MM.1S (cell line): ENCODE measurements around the gene PTPRN2.

ENCODE experiments used
- DNase-seq: peaks from one replicate; pipeline ENCODE4 v3.0.0-alpha.2; 2015
- H2AFZ ChIP-seq: fragments of 300-600 bp; sonication (generic); 2 replicates; pipeline ENCODE4 v1.6.0; 2016; ENCODE audit warnings: antibody characterized with exemption, low read length
- H3F3A ChIP-seq: fragments of 300-600 bp; sonication (generic); 2 replicates; pipeline ENCODE4 v1.6.1; 2016; ENCODE audit warnings: mild to moderate bottlenecking, antibody characterized with exemption, low read length, moderate library complexity, mixed read lengths; ENCODE audit not compliant: insufficient read depth
- H3K27ac ChIP-seq: fragments of 300-600 bp; sonication (generic); 2 replicates; pipeline ENCODE4 v1.5.1; 2016; ENCODE audit warnings: mild to moderate bottlenecking, low read length
- H3K27me3 ChIP-seq: fragments of 300-600 bp; sonication (generic); replicated peaks from 2 replicates; pipeline ENCODE4 v1.6.0; 2016; ENCODE audit warnings: low read length; ENCODE audit not compliant: insufficient read depth
- H3K36me3 ChIP-seq: fragments of 300-600 bp; sonication (generic); replicated peaks from 2 replicates; pipeline ENCODE4 v1.6.1; 2016; ENCODE audit warnings: mild to moderate bottlenecking, low read length, mixed read lengths; ENCODE audit not compliant: insufficient read depth
- H3K4me1 ChIP-seq: fragments of 300-600 bp; sonication (generic); 2 replicates; pipeline ENCODE4 v1.6.1; 2016; ENCODE audit warnings: low read length, mixed read lengths
- H3K4me2 ChIP-seq: fragments of 300-600 bp; sonication (generic); 2 replicates; pipeline ENCODE4 v1.6.0; 2016; ENCODE audit warnings: low read depth, low read length
- H3K4me3 ChIP-seq: fragments of 300-600 bp; sonication (generic); 2 replicates; pipeline ENCODE4 v1.5.1; 2016; ENCODE audit warnings: low read length, mixed read lengths
- H3K79me2 ChIP-seq: fragments of 300-600 bp; sonication (generic); 2 replicates; pipeline ENCODE4 v1.6.1; 2016; ENCODE audit warnings: mixed run types, low read length, mixed read lengths
- H3K9ac ChIP-seq: fragments of 300-600 bp; sonication (generic); 2 replicates; pipeline ENCODE4 v1.6.1; 2016; ENCODE audit warnings: low read length, mixed read lengths
- H3K9me2 ChIP-seq: fragments of 300-600 bp; sonication (generic); replicated peaks from 2 replicates; pipeline ENCODE4 v1.6.1; 2016; ENCODE audit warnings: mild to moderate bottlenecking, low read length, mixed read lengths; ENCODE audit not compliant: insufficient read depth
- H3K9me3 ChIP-seq: fragments of 300-600 bp; sonication (generic); replicated peaks from 2 replicates; pipeline ENCODE4 v1.6.1; 2016; ENCODE audit warnings: mild to moderate bottlenecking, low read length, mixed read lengths; ENCODE audit not compliant: insufficient read depth
- H4K20me1 ChIP-seq: fragments of 300-600 bp; sonication (generic); 2 replicates; pipeline ENCODE4 v1.6.1; 2016; ENCODE audit warnings: mild to moderate bottlenecking, low read length, moderate library complexity, mixed read lengths; ENCODE audit not compliant: insufficient read depth
- CTCF ChIP-seq: fragments of 300-600 bp; sonication (generic); IDR thresholded peaks from 2 replicates; pipeline ENCODE4 v1.5.1; 2016; ENCODE audit warnings: antibody characterized with exemption, low read length, mixed read lengths
- EZH2 ChIP-seq: fragments of 300-600 bp; sonication (generic); optimal IDR thresholded peaks from 2 replicates; pipeline ENCODE3; 2017; ENCODE audit warnings: low read depth, mild to moderate bottlenecking, antibody characterized with exemption, low read length, mixed read lengths
- EZH2phosphoT487 ChIP-seq: fragments of 300-600 bp; sonication (generic); IDR thresholded peaks from 2 replicates; pipeline ENCODE4 v1.6.1; 2018; ENCODE audit warnings: antibody characterized with exemption, low read length

Gene PTPRN2

GRCh38 chr7:158461824-158462223, 125.8 kb downstream of the PTPRN2 start:
- Histone ChIP-seq H4K20me1 (no peaks in the 10 kb centered on the region), H3K9me2 (no peaks in the 10 kb centered on the region), H3K27me3 (peaks cover 68% of the 10 kb centered on the region), H2AFZ (no peak overlapping the region), H3K27ac (no peak overlapping the region), H3K4me3 (no peak overlapping the region), H3K9me3 (no peaks in the 10 kb centered on the region), H3K36me3 (no peaks in the 10 kb centered on the region), H3K9ac (no peak overlapping the region), H3K4me1 (no peaks in the 10 kb centered on the region), H3F3A (no peaks in the 10 kb centered on the region), H3K79me2 (no peaks in the 10 kb centered on the region), H3K4me2 (no peak overlapping the region)
- DNase-seq, result no peak
- TF ChIP-seq EZH2phosphoT487 (no peak), EZH2 (no peak), CTCF (no peak)

- Histone ChIP-seq H3K9me3 (no peaks in the 10 kb centered on the region), H4K20me1 (no peaks in the 10 kb centered on the region), H3K36me3 (no peaks in the 10 kb centered on the region), H3F3A (no peaks in the 10 kb centered on the region), H2AFZ (no peak overlapping the region), H3K27me3 (peaks cover 69% of the 10 kb centered on the region), H3K9ac (no peak overlapping the region), H3K9me2 (no peaks in the 10 kb centered on the region), H3K27ac (no peak overlapping the region), H3K4me1 (no peaks in the 10 kb centered on the region), H3K4me3 (no peak overlapping the region), H3K79me2 (no peaks in the 10 kb centered on the region), H3K4me2 (no peak overlapping the region)
- DNase-seq, result no peak
- TF ChIP-seq EZH2, result no peak
- no peak for TF ChIP-seq EZH2phosphoT487
- no peak for TF ChIP-seq CTCF
Observed at GRCh38 chr7:158460665-158461064, 127.0 kb downstream of the PTPRN2 start.

- peaks cover 66% of the 10 kb centered on the region for H3K27me3 ChIP-seq
- H3K4me1 ChIP-seq, result no peaks in the 10 kb centered on the region
- H2AFZ ChIP-seq, result no peak overlapping the region
- no peaks in the 10 kb centered on the region for H3K9me2 ChIP-seq
- H3K9me3 ChIP-seq, result no peaks in the 10 kb centered on the region
- no peaks in the 10 kb centered on the region for H3K79me2 ChIP-seq
- H3K4me3 ChIP-seq, result no peak overlapping the region
- no peak overlapping the region for H3K27ac ChIP-seq
- H3K9ac ChIP-seq, result no peak overlapping the region
- DNase-seq, result no peak
- TF ChIP-seq EZH2 (no peak), EZH2phosphoT487 (no peak), CTCF (no peak)
- no peaks in the 10 kb centered on the region for H4K20me1 ChIP-seq
- no peaks in the 10 kb centered on the region for H3F3A ChIP-seq
- no peaks in the 10 kb centered on the region for H3K36me3 ChIP-seq
- no peak overlapping the region for H3K4me2 ChIP-seq
Observed at GRCh38 chr7:158458716-158459282, 128.8 kb downstream of the PTPRN2 start.
